Sigmoid colon (tissue), 4 donors: ENCODE data around the gene PBX3.

ENCODE experiments used
- CTCF ChIP-seq, 4 experiments: fragments of 450-650 bp in 3 of 4; fragments of 200-600 bp in 1 of 4; IDR thresholded peaks; one replicate each; pipeline ENCODE4 v1.5.1; 2016 to 2019; ENCODE audit warnings: antibody characterized with exemption in 4 of 4, mild to moderate bottlenecking in 3 of 4, moderate library complexity in 2 of 4
- POLR2AphosphoS5 ChIP-seq, 4 donors: sonication (generic); formaldehyde crosslinking; IDR thresholded peaks; one replicate each; pipeline ENCODE4 v1.6.1; 2017; ENCODE audit warnings: antibody characterized with exemption in 4 of 4

GRCh38 chr9:125759764-125760129, 12.6 kb downstream of the PBX3 start:
- TF ChIP-seq CTCF (IDR thresholded peaks at IDR 0.05): no peak
- TF ChIP-seq POLR2AphosphoS5 (IDR thresholded peaks at IDR 0.05): no peak
